Muscle layer of colon (tissue), 2 donors: Measurements from ENCODE around the gene OSBPL3.

Experiments used
- H3K27ac ChIP-seq: one replicate; pipeline ENCODE4 v1.7.0; 2013; ENCODE audit warnings: low read depth, mild to moderate bottlenecking, low read length, moderate library complexity
- H3K27me3 ChIP-seq, 2 donors: one replicate each; pipeline ENCODE4 v1.7.0; 2013; ENCODE audit warnings: low read length in 2 of 2, mild to moderate bottlenecking in 2 of 2; ENCODE audit not compliant: insufficient read depth in 2 of 2, control insufficient read depth in 1 of 2
- H3K36me3 ChIP-seq: one replicate; pipeline ENCODE4 v1.7.0; 2013; ENCODE audit warnings: mild to moderate bottlenecking, low read length; ENCODE audit not compliant: insufficient read depth
- H3K4me1 ChIP-seq: one replicate; pipeline ENCODE4 v1.7.0; 2013; ENCODE audit warnings: mild to moderate bottlenecking, low read length; ENCODE audit not compliant: insufficient read depth
- H3K4me3 ChIP-seq, 2 donors: one replicate each; pipeline ENCODE4 v1.7.0; 2013; ENCODE audit warnings: low read length in 2 of 2, low read depth in 1 of 2, mild to moderate bottlenecking in 1 of 2, moderate library complexity in 1 of 2
- H3K9ac ChIP-seq: one replicate; pipeline ENCODE4 v1.7.0; 2013; ENCODE audit warnings: low read length
- H3K9me3 ChIP-seq: one replicate; pipeline ENCODE4 v1.7.0; 2013; ENCODE audit warnings: mild to moderate bottlenecking, low read length
- donor health status: abdominal sarcoma.
- donor health status: Adenocarcinoma of cecum.

The OSBPL3 gene

GRCh38 chr7:24979470-24979862 is 512 bp downstream of the OSBPL3 start:
- H3K27me3 ChIP-seq = no peaks in the 10 kb centered on the region
- H3K9me3 ChIP-seq = no peaks in the 10 kb centered on the region
- peak overlapping the region; percentile 31 for H3K27ac ChIP-seq

GRCh38 chr7:24978843-24979469 is 1.0 kb downstream of the OSBPL3 start:
- Histone ChIP-seq H3K36me3 (no peaks in the 10 kb centered on the region), H3K9me3 (no peaks in the 10 kb centered on the region), H3K4me1 (peaks cover 14% of the 10 kb centered on the region), H3K27me3 (no peaks in the 10 kb centered on the region), H3K27ac (no peak overlapping the region), H3K9ac (no peak overlapping the region), H3K4me3 (peak overlapping the region; percentile 59 to 89)

More at GRCh38 chr7:24979470-24979862, 512 bp downstream of the OSBPL3 start:
- Histone ChIP-seq H3K4me1 (peaks cover 14% of the 10 kb centered on the region), H3K36me3 (no peaks in the 10 kb centered on the region), H3K4me3 (peak overlapping the region; percentile 59 to 89), H3K9ac (no peak overlapping the region)

GRCh38 chr7:24975644-24976260 is 4.2 kb downstream of the OSBPL3 start:
- peaks cover 1% of the 10 kb centered on the region for H3K4me1 ChIP-seq
- H3K9ac ChIP-seq = no peak overlapping the region
- H3K9me3 ChIP-seq = no peaks in the 10 kb centered on the region
- H3K4me3 ChIP-seq = no peak overlapping the region
- no peaks in the 10 kb centered on the region for H3K27me3 ChIP-seq
- no peaks in the 10 kb centered on the region for H3K36me3 ChIP-seq
- no peak overlapping the region for H3K27ac ChIP-seq

- Histone ChIP-seq H3K27ac (no peak overlapping the region), H3K4me3 (no peak overlapping the region), H3K4me1 (no peaks in the 10 kb centered on the region), H3K9ac (no peak overlapping the region), H3K36me3 (no peaks in the 10 kb centered on the region), H3K27me3 (no peaks in the 10 kb centered on the region), H3K9me3 (no peaks in the 10 kb centered on the region)
Observed at GRCh38 chr7:24975172-24975571, 4.8 kb downstream of the OSBPL3 start.

- no peak overlapping the region for H3K9ac ChIP-seq
- no peaks in the 10 kb centered on the region for H3K9me3 ChIP-seq
- no peaks in the 10 kb centered on the region for H3K4me1 ChIP-seq
- H3K4me3 ChIP-seq = no peak overlapping the region
- no peaks in the 10 kb centered on the region for H3K36me3 ChIP-seq
- H3K27ac ChIP-seq = no peak overlapping the region
- H3K27me3 ChIP-seq = no peaks in the 10 kb centered on the region
Observed at GRCh38 chr7:24974026-24974832, 5.7 kb downstream of the OSBPL3 start.

- no peaks in the 10 kb centered on the region for H3K9me3 ChIP-seq
- H3K36me3 ChIP-seq = no peaks in the 10 kb centered on the region
- H3K4me3 ChIP-seq = no peak overlapping the region
- H3K9ac ChIP-seq = no peak overlapping the region
- no peaks in the 10 kb centered on the region for H3K4me1 ChIP-seq
- H3K27ac ChIP-seq = no peak overlapping the region
- no peaks in the 10 kb centered on the region for H3K27me3 ChIP-seq
Observed at GRCh38 chr7:24972991-24973390, 7.0 kb downstream of the OSBPL3 start.

- Histone ChIP-seq H3K4me3 (no peak overlapping the region), H3K36me3 (no peaks in the 10 kb centered on the region), H3K27me3 (no peaks in the 10 kb centered on the region), H3K9ac (no peak overlapping the region), H3K4me1 (no peaks in the 10 kb centered on the region), H3K27ac (no peak overlapping the region), H3K9me3 (no peaks in the 10 kb centered on the region)
Observed at GRCh38 chr7:24972166-24972477, 7.9 kb downstream of the OSBPL3 start.

GRCh38 chr7:24971333-24972165 is 8.4 kb downstream of the OSBPL3 start:
- no peak overlapping the region for H3K27ac ChIP-seq
- no peak overlapping the region for H3K9ac ChIP-seq
- H3K4me1 ChIP-seq = no peaks in the 10 kb centered on the region
- H3K4me3 ChIP-seq = no peak overlapping the region
- H3K36me3 ChIP-seq = no peaks in the 10 kb centered on the region
- H3K27me3 ChIP-seq = no peaks in the 10 kb centered on the region
- H3K9me3 ChIP-seq = no peaks in the 10 kb centered on the region

GRCh38 chr7:24970676-24971075 is 9.3 kb downstream of the OSBPL3 start:
- Histone ChIP-seq H3K27ac (no peak overlapping the region), H3K9ac (no peak overlapping the region), H3K27me3 (no peaks in the 10 kb centered on the region), H3K36me3 (no peaks in the 10 kb centered on the region), H3K4me1 (no peaks in the 10 kb centered on the region), H3K4me3 (no peak overlapping the region), H3K9me3 (no peaks in the 10 kb centered on the region)

GRCh38 chr7:24968165-24968564 is 11.8 kb downstream of the OSBPL3 start:
- Histone ChIP-seq H3K36me3 (no peaks in the 10 kb centered on the region), H3K4me3 (no peak overlapping the region), H3K9ac (no peak overlapping the region), H3K27ac (no peak overlapping the region), H3K27me3 (no peaks in the 10 kb centered on the region), H3K9me3 (no peaks in the 10 kb centered on the region), H3K4me1 (no peaks in the 10 kb centered on the region)

GRCh38 chr7:24967696-24968095 is 12.3 kb downstream of the OSBPL3 start:
- Histone ChIP-seq H3K4me3 (no peak overlapping the region), H3K27ac (no peak overlapping the region), H3K4me1 (no peaks in the 10 kb centered on the region), H3K9me3 (no peaks in the 10 kb centered on the region), H3K27me3 (no peaks in the 10 kb centered on the region), H3K36me3 (no peaks in the 10 kb centered on the region), H3K9ac (no peak overlapping the region)
